GM21360 (cell line): ENCODE results near the gene DHX58.

ENCODE experiments used
- ATAC-seq: cut with Tn5 transposase; IDR thresholded peaks from one replicate; pipeline ENCODE4 v1.9.1; 2021; ENCODE audit warnings: mild to moderate bottlenecking, moderate library complexity; ENCODE audit not compliant: unreplicated experiment

The DHX58 gene

DNA sequence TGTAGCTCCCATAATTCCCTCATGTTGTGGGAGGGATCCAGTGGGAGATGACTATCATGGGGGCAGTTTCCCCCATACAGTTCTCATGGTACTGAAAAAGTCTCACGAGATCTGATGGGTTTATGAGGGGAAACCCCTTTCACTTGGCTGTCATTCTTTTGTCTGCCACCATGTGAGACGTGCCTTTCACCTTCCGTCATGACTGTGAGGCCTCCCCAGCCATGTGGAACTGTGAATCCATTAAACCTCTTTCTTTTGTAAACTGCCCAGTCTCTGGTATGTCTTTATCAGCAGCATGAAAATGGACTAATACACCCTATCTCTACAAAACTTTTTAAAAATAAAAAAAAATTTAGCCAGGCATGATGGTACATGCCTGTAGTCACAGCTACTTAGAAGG is 55.9 kb downstream of the DHX58 start:
- no peak for ATAC-seq

DNA sequence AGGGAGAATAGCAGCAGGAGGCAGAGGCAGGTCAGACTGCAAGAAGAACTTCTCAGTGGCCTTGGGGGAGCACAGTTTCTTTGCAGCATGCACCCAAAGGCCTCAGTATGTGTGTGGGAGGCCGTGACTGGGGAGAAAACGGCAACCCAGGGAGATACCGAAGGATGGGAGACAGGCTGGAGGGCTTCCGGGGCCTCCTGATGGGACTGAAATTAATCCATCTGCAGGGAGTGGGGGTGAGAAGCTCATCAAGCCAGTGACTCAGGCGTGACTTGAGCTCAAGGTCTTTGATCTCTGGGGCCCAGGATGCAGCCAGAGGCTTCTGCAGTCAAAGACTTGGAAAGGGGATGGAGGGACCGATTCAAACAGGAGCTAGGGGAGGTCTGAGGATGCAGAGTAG is 57.0 kb downstream of the DHX58 start:
- ATAC-seq, result no peak

DNA sequence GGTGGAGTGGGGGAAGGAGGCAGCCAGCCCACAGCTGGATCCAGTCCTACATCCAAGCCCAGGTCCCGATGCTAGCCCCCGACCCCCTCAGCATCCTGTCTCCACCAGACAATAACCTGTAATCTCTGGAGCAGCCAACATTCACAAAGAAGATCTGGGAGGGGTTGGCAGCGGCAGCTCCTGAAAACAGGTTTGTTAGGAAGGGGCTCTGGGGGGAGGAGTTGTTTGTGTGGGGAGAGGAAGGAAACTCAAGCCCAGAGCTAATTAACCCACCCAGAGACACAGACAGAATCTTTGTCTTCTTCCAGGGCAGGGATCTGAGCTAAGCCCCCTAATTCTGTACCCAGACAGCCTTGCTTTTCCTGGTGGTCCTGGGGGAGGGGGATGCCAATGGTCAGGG is 57.5 kb downstream of the DHX58 start:
- ATAC-seq, result no peak

DNA sequence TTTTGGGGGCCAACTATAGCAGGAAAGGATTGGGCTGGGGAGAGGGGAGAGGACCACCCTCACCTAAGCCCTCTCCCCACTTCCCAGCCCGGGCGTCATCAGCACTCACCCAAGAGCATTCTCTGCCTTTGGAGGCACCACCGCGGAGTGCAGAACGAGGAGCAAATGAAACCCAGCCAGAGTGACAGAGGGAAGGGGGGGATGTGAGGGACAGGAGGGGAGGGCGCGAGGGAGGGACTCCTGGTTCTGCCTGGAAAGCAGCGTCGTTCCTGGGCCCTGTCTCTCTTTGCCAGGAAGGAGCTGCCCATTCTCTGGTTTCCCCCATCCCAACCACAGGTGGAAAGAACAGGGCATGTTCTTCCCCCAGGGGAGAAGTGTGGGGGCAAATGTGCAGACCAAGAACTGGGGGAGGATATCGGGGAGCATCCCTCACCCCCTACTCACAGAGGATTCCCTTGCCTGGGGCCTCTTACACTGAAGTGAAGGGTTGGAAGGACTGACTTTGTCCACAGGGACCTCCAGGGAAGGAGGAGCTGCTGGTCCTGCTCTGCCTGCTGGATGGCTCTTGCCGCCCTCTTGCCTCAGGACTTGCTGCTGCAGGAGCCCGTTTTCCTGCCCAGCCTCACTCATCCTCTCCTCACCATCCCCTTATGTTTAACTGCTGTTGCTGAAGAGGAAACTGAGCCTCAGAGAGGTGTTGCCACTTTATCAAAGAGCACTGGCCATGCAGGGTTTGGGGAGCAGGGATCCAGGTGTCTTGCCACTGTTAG is 58.6 kb downstream of the DHX58 start:
- ATAC-seq, result no peak

DNA sequence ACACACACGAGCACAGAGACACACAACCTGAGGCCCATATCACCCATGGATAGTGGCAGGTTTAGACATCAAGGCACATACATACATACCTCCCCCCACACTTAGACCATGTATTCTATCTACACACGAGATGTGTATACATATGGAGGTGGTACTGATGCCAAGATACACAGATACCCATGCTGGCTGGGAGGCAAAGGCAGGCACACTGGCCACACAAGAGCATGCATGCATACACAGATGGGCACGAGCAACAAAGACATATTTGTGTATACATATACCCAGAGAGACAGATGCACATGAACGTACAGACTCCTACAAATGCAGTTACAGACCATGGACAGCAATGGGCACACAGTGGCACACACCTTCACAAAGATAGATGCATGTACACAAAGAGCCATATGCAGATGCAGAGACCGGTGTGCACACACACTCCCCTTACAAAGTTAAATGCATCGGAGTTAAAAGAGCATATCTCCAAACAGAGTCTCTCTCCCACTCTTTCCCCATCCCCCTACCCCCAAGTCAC is 60.1 kb downstream of the DHX58 start:
- no peak for ATAC-seq

DNA sequence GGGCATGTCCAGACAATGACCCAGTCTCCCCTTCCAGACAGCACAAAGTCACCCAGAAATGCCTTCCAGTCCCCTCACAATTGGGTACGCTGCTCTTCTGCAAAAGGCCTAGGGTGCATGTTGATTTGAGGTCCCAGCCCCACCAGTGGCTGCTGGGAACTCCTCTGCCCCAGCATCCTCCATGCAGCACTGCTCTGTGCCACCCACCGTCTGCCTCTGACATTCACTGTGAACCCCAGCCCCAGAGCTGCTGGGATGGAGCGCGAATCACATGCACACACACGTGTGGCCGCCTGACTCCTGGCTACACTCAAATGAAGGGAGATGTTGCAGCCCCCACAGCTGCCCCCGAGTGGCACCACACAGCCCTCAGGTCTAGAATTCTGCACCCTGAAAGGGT is 60.9 kb downstream of the DHX58 start:
- no peak for ATAC-seq
